HG03442 (cell line): ENCODE data around the gene AUTS2.
"Not testable (repeated sequence)": the region's sequence is repeated elsewhere in the genome, so short reads cannot be mapped to it uniquely, and the experiment has no call there.

ENCODE experiments used
- ATAC-seq: cut with Tn5 transposase; IDR thresholded peaks from one replicate; pipeline ENCODE4 v1.9.1; 2021; ENCODE audit warnings: mild to moderate bottlenecking, moderate library complexity; ENCODE audit not compliant: unreplicated experiment

The AUTS2 gene

GRCh38 chr7:70707823-70708243 is 1109.6 kb downstream of the AUTS2 start:
- ATAC-seq: no peak

DNA sequence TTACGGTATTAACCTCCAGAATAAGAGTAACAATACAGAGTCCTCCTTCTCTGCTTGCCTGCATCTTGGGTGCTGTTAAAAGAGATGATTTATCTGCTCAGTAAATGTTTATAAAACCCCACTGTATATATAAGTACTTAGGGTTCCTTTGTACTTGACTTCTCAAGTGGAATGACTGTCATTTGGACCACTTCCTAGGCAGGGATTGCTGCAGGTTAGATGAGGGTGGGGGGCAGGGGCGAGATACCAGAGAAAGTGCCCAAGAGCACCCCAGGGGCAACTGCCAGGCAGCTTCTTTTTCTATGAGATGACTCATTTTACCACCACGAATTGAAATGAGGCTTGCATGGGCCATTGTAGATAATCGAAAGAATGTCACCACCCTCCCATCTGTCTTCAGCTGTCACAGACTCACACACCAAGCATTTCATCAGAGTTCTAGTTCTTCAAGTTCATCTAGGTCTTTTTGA is 1111.8 kb downstream of the AUTS2 start:
- ATAC-seq: peak; percentile 64

GRCh38 chr7:70710651-70711050 is 1112.4 kb downstream of the AUTS2 start:
- ATAC-seq: no peak

DNA sequence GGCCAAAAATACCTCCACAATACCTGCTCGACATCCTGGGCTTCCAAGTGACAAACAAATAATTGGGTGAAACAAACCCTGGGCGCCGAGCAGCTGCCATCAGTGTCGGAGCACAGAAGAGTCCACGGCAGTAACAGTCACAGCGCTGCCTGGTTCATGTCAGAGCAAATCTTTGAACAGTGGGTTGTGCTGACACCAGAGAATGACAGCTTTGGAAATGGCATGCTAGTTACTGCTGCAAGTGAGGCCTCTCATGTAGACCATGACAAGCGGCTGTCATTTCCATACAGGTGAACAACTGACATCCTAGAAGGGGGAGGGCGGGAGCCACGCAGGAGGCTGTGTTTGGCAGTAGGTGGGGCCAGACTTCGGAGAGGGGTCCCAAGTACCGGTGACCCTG is 1113.2 kb downstream of the AUTS2 start:
- no peak for ATAC-seq

DNA sequence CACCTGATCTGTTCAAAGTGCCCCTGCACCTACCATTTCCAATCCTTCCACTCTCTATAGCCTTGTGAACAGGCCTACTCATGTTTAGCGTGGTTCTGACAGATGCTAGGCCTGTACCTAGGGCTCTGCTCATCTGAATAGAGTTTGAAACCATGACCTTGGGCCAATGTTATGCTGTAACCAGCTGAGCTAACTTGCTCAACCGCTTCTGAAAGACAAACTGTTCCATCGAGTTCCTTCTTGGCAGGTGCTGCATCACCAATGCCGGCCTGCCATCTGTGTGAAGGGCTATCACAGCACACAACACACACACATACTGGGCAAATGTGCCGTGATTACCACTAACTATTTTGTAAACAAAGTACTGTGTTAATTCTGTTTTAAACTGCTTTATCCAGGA is 1114.7 kb downstream of the AUTS2 start:
- ATAC-seq: no peak

DNA sequence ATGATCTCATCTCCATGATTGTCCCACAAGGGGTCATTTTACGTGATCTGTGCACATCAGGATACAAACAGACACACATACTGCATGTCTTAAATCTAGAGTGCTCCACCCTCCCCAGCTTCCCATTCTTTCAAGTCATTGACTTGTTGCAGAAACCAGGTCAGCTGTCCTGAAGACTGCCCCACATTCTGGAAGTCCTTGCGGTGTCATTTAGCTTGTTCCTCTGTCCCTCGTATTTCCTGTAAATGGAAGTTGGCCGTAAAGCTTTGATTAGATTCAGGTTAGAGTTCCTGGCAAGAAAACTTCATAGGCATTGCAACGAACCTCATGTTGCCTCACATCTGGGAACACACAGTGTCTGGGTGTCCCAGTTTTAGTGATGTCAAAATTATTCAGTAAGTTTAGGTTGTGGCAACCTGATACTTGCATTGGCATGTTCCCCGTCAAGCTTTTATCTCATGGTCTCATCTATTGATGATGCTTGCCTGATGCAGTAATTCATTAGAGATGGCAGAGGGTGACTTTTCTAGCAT is 1116.3 kb downstream of the AUTS2 start:
- no peak for ATAC-seq

GRCh38 chr7:70717553-70718329 is 1119.5 kb downstream of the AUTS2 start:
- no peak for ATAC-seq

DNA sequence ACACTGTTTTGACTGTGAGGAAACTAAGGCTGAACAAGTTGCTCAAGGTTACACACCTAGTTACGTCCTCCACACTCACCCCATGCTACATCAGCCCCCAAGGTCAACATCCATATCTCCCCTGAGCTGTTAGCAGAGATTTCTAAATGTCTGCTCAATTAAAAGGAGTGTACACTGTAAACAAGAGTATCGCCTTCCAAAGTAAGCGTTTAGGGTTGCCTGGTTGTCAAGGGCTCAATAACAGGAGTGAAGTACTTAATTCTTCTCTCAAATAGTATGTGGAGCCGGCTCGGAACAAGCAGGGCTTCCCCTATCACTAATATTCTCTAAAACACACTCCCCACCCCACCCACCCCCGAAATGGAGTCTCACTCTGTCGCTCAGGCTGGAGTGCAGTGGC is 1120.8 kb downstream of the AUTS2 start:
- ATAC-seq: no peak

- ATAC-seq: no peak
Measured at GRCh38 chr7:70720191-70720873, 1122.1 kb downstream of the AUTS2 start.

- ATAC-seq: no peak
Measured at GRCh38 chr7:70721500-70721899, 1123.2 kb downstream of the AUTS2 start.

DNA sequence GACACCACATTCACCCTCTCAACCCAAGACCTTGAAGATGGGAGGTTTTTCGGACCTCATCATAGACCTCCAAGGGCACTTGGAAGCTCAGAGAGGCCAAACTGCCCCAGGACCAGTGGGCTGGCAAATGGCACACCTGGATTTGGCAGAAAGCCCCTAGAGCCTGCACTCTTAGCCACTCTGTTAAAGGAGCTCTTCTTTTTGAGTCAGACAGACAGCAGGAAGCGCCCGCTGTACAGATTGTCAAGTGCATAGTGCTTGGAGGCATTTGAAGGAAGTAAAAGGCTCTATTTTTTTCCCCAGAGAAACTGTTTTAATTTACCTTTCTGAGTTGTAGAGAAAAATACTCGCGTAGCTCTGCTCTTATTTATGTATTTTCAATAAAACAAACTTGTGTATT is 1125.1 kb downstream of the AUTS2 start:
- no peak for ATAC-seq

DNA sequence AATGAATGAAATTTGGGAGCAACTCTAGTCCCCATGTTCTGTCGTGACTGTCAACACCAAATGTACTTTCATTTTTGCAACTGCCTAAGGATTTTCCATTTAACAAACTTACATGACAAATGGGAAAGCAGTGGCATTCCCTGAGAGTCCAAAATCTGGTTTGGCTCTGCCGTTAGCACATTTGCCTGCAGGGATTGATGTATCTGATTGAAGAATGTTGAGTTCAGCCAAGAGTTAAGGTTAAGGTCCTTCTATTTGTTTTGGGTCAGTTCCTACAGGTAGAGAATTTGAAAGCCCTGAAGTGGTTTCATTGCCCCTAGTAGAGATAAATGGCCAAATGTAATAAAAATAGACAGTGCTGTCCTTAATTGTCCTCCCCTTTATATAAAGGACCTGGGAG is 1127.2 kb downstream of the AUTS2 start:
- ATAC-seq: no peak

- ATAC-seq: no peak
Measured at GRCh38 chr7:70726294-70726693, 1128.0 kb downstream of the AUTS2 start.

- ATAC-seq: peak; percentile 80
Measured at GRCh38 chr7:70726951-70727378, 1128.7 kb downstream of the AUTS2 start.

DNA sequence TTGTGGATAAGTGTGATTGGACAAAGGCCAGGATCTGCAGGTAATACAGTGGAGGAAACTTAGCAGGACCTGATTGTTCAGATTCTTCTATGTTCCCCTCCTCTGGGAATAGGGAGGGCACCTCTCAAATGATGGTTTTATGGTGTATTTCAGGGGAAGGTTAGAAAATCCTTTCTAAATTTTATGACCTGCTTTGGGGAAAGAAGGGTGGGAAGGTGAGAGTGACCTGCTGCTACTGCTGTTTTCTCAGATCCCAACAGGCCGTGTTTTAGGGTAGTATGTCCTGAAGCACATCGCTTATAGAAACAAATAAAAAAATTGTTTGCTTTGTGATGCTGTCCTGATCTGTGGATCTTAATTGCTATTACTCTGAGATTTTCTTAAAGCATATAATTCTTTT is 1129.6 kb downstream of the AUTS2 start:
- ATAC-seq: no peak

DNA sequence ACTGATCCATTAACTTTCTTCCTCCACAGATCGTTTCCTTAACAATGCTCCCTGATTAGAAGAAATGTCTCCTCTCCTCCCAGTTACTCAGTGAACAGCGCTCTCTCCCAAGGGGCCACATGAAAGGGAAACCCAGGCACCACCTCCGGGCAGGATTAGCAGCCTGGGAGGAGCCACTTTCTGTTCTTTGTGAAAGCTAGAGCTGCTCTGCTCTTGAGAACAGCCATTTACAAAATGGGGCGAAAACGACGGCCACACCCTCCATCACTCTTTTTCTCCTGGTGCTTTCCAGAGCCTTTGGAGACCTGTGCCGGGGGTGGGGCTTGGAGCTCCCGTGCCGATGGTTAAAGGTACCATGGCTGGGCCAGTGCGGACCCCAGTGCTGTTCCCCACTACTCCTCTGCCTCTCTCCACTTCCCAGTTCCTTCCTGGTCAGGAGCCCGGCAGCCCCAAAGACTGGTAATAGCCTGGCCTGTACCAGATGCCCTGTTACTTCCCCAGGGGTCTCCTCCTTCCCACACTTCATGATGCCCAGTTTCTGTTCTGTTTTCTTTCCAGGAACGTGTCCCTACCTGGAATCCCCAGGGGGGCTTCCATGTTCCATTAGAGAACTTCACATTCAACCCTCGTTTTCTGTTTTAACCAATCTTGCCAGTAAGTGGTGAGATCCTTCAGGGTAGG is 1130.7 kb downstream of the AUTS2 start:
- no peak for ATAC-seq

DNA sequence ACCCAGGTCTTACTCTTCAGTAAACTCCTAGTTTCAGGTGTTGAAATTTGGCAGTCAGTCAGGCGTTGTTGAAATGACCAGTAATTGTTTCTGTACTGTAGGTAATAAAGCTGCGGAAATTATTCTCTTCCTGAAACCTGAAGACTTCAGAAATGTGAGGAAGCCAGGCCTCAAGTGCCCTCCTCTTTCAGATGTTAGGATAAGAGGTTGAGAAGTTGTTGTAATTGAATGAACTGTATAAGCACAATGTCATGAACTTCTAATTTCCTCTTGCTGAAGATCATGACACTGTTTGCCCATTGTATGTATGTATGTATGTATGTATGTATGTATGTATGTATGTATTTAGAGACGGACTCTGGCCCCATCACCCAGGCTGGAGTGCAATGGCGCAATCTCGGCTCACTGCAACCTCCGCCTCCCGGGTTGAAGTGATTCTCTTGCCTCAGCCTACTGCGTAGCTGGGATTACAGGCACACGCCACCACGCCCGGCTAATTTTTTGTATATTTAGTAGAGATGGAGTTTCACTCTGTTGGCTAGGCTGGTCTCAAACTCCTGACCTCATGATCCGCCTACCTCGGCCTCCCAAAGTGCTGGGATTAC is 1131.4 kb downstream of the AUTS2 start:
- ATAC-seq: not testable (repeated sequence)

GRCh38 chr7:70730451-70731110 is 1132.3 kb downstream of the AUTS2 start:
- ATAC-seq: no peak

GRCh38 chr7:70733090-70733489 is 1134.8 kb downstream of the AUTS2 start:
- no peak for ATAC-seq

GRCh38 chr7:70734411-70734810 is 1136.1 kb downstream of the AUTS2 start:
- no peak for ATAC-seq

DNA sequence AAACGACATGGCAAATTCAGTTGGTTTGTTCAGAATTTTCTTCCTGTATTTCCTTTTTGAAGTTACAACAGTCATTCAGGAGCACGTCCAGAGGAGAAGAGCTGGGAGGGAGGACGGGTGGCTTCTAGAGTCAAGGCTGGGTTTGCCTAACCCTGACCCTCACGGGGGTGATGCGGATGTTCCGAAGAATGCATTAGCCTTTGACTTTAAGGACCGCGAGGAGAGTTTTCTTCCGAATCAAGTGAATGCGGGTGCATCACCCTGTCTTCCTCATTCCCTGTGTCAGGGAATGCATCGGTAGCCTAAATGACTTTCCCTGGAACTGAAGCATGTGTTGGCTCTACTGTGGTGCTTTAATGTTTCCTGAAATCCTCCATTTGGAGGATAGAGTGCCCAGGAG is 1137.0 kb downstream of the AUTS2 start:
- no peak for ATAC-seq
